HEK293 (cell line): ENCODE data around the gene METTL5.
A peak's percentile ranks its signal among the peaks of the same experiment; 100 is the strongest.

Source experiments
- GFI1B ChIP-seq: fragments of 450-650 bp; formaldehyde crosslinking; IDR thresholded peaks from 2 replicates; pipeline ENCODE4 v1.5.1; 2016; ENCODE audit warnings: missing biosample characterization, missing genetic modification characterization
- KLF9 ChIP-seq: fragments of 450-650 bp; formaldehyde crosslinking; IDR thresholded peaks from 2 replicates; pipeline ENCODE4 v1.5.1; 2016; ENCODE audit warnings: missing biosample characterization, missing genetic modification characterization, low read depth
- OSR2 ChIP-seq: fragments of 450-650 bp; formaldehyde crosslinking; IDR thresholded peaks from 2 replicates; pipeline ENCODE4 v1.5.1; 2016; ENCODE audit warnings: missing biosample characterization, missing genetic modification characterization
- ZBTB21 ChIP-seq: fragments of 450-650 bp; formaldehyde crosslinking; IDR thresholded peaks from 2 replicates; pipeline ENCODE4 v1.5.1; 2017; ENCODE audit warnings: missing biosample characterization, missing genetic modification characterization
- ZBTB8A ChIP-seq: fragments of 450-650 bp; formaldehyde crosslinking; IDR thresholded peaks from 2 replicates; pipeline ENCODE4 v1.5.1; 2016; ENCODE audit warnings: missing biosample characterization, missing genetic modification characterization
- ZNF121 ChIP-seq: fragments of 450-650 bp; formaldehyde crosslinking; IDR thresholded peaks from 2 replicates; pipeline ENCODE4 v1.5.1; 2016; ENCODE audit warnings: missing biosample characterization, missing genetic modification characterization
- ZNF133 ChIP-seq: fragments of 450-650 bp; formaldehyde crosslinking; IDR thresholded peaks from 2 replicates; pipeline ENCODE4 v1.5.1; 2016; ENCODE audit warnings: missing biosample characterization, missing genetic modification characterization
- ZNF146 ChIP-seq: fragments of 450-650 bp; formaldehyde crosslinking; IDR thresholded peaks from 2 replicates; pipeline ENCODE4 v1.5.1; 2016; ENCODE audit warnings: missing biosample characterization, missing genetic modification characterization
- ZNF202 ChIP-seq: fragments of 450-650 bp; formaldehyde crosslinking; IDR thresholded peaks from 2 replicates; pipeline ENCODE4 v1.5.1; 2016; ENCODE audit warnings: missing biosample characterization, missing genetic modification characterization, borderline replicate concordance
- ZNF214 ChIP-seq: fragments of 450-650 bp; formaldehyde crosslinking; IDR thresholded peaks from 2 replicates; pipeline ENCODE4 v1.5.1; 2017; ENCODE audit warnings: missing biosample characterization, mild to moderate bottlenecking, missing genetic modification characterization, borderline replicate concordance
- ZNF266 ChIP-seq: fragments of 450-650 bp; formaldehyde crosslinking; IDR thresholded peaks from 2 replicates; pipeline ENCODE4 v1.5.1; 2016; ENCODE audit warnings: missing biosample characterization, missing genetic modification characterization, low read depth
- ZNF292 ChIP-seq: fragments of 450-650 bp; formaldehyde crosslinking; IDR thresholded peaks from 2 replicates; pipeline ENCODE4 v1.5.1; 2016; ENCODE audit warnings: low read depth, missing biosample characterization, missing genetic modification characterization, borderline replicate concordance
- ZNF416 ChIP-seq: fragments of 450-650 bp; formaldehyde crosslinking; IDR thresholded peaks from 2 replicates; pipeline ENCODE4 v1.5.1; 2016; ENCODE audit warnings: missing biosample characterization, missing genetic modification characterization
- ZNF423 ChIP-seq: fragments of 450-650 bp; formaldehyde crosslinking; IDR thresholded peaks from 2 replicates; pipeline ENCODE4 v1.5.1; 2016; ENCODE audit warnings: missing biosample characterization, missing genetic modification characterization
- ZNF521 ChIP-seq: fragments of 450-650 bp; formaldehyde crosslinking; IDR thresholded peaks from 2 replicates; pipeline ENCODE4 v1.5.1; 2017; ENCODE audit warnings: missing biosample characterization, mild to moderate bottlenecking, missing genetic modification characterization
- ZNF549 ChIP-seq: fragments of 450-650 bp; IDR thresholded peaks from 2 replicates; pipeline ENCODE4 v1.5.1; 2018; ENCODE audit warnings: missing biosample characterization, missing genetic modification characterization, mild to moderate bottlenecking, inconsistent platforms, moderate library complexity
- ZNF621 ChIP-seq: fragments of 450-650 bp; formaldehyde crosslinking; IDR thresholded peaks from 2 replicates; pipeline ENCODE4 v1.5.1; 2017; ENCODE audit warnings: missing biosample characterization, missing genetic modification characterization
- ZNF626 ChIP-seq: fragments of 450-650 bp; sonication (Bioruptor Pico); formaldehyde crosslinking; IDR thresholded peaks from 2 replicates; pipeline ENCODE4 v1.5.1; 2018; ENCODE audit warnings: missing biosample characterization, missing genetic modification characterization, inconsistent platforms
- ZNF654 ChIP-seq: fragments of 450-650 bp; formaldehyde crosslinking; IDR thresholded peaks from 2 replicates; pipeline ENCODE4 v1.5.1; 2016; ENCODE audit warnings: low read depth, missing biosample characterization, missing genetic modification characterization
- ZNF707 ChIP-seq: fragments of 450-650 bp; formaldehyde crosslinking; IDR thresholded peaks from 2 replicates; pipeline ENCODE4 v1.5.1; 2016; ENCODE audit warnings: missing biosample characterization, missing genetic modification characterization
- ZNF791 ChIP-seq: fragments of 450-650 bp; formaldehyde crosslinking; IDR thresholded peaks from 2 replicates; pipeline ENCODE4 v1.5.1; 2016; ENCODE audit warnings: missing biosample characterization, missing genetic modification characterization
- ZSCAN30 ChIP-seq: fragments of 450-650 bp; IDR thresholded peaks from 2 replicates; pipeline ENCODE4 v1.5.1; 2018; ENCODE audit warnings: missing biosample characterization, mild to moderate bottlenecking, missing genetic modification characterization, moderate library complexity
- TF ChIP-seq, protein P1 (sequence below): fragments of 450-650 bp; formaldehyde crosslinking; IDR thresholded peaks from 2 replicates; pipeline ENCODE4 v1.5.1; 2016; ENCODE audit warnings: missing biosample characterization, missing genetic modification characterization, low read depth
- TF ChIP-seq, protein P2 (sequence below): fragments of 450-650 bp; formaldehyde crosslinking; IDR thresholded peaks from 2 replicates; pipeline ENCODE4 v1.5.1; 2016; ENCODE audit warnings: missing biosample characterization, missing genetic modification characterization, borderline replicate concordance
- TF ChIP-seq, protein P3 (sequence below): fragments of 450-650 bp; formaldehyde crosslinking; conservative IDR thresholded peaks from 2 replicates; pipeline ENCODE4 v1.5.1; 2016; ENCODE audit warnings: low read depth, missing biosample characterization, missing genetic modification characterization
- TF ChIP-seq, protein P4 (sequence below): fragments of 450-650 bp; formaldehyde crosslinking; IDR thresholded peaks from 2 replicates; pipeline ENCODE4 v1.5.1; 2016; ENCODE audit warnings: missing biosample characterization, missing genetic modification characterization
- TF ChIP-seq, protein P5 (sequence below): fragments of 450-650 bp; formaldehyde crosslinking; IDR thresholded peaks from 2 replicates; pipeline ENCODE4 v1.5.1; 2016; ENCODE audit warnings: missing biosample characterization, missing genetic modification characterization

The METTL5 gene

DNA sequence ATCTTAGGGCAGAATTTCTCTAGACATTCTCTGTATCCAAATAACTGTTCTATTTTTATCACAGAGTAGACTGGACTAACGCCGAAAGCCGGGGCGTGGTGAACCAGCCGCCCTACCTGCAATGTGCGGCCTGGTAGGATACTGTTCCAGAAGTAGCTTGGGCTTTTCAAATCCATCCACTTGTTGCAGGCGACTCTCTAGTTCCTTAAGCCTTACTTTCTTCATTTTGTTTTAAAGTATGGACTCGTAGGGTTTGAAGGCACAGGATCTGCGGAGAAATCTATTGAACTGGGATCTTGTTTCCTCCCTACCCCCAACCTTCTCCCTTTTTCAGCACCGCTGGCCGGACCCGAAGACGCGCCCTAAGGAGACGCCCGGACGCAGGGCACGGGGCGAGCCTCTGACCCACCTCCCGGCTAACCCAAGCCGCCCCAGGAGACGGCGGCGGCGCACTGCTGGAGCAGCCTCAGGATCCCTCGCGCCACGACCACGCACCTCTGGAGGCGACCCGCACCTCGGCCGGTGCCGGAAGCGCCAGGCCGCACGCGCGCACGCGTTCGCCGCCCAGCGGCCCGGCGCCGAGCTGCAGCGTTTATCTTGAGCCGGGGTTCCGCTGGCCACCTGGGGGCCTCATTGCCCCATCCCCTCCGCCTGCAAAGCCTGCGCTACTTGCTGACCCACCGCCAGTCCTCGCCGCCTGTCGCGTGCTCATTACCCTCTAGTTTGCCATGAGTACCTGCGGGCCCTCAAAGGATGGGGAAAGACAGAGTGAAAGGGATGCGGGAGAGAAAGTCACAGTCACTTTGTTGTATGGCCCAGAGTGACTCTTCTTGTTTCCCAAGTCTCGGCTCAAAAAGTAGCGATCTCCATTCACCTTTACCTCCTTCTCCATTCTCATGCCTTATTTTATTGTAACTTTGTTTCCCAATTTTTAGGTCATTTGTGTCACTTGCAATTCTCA, at the start of gene METTL5 (continued):
- TF ChIP-seq ZNF121 (tag by site-specific recombination) = no peak
- no peak for TF ChIP-seq ZNF416 (tag by site-specific recombination)
- TF ChIP-seq, protein P1, sequence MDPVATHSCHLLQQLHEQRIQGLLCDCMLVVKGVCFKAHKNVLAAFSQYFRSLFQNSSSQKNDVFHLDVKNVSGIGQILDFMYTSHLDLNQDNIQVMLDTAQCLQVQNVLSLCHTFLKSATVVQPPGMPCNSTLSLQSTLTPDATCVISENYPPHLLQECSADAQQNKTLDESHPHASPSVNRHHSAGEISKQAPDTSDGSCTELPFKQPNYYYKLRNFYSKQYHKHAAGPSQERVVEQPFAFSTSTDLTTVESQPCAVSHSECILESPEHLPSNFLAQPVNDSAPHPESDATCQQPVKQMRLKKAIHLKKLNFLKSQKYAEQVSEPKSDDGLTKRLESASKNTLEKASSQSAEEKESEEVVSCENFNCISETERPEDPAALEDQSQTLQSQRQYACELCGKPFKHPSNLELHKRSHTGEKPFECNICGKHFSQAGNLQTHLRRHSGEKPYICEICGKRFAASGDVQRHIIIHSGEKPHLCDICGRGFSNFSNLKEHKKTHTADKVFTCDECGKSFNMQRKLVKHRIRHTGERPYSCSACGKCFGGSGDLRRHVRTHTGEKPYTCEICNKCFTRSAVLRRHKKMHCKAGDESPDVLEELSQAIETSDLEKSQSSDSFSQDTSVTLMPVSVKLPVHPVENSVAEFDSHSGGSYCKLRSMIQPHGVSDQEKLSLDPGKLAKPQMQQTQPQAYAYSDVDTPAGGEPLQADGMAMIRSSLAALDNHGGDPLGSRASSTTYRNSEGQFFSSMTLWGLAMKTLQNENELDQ (tag by site-specific recombination) = no peak
- TF ChIP-seq ZNF521 (tag by site-specific recombination) = no peak
- peak; percentile 81 for TF ChIP-seq ZBTB8A (tag by site-specific recombination)
- TF ChIP-seq ZSCAN30 (tag by site-specific recombination) = peak; percentile 93
- no peak for TF ChIP-seq ZNF791 (tag by site-specific recombination)
- peak; percentile 59; the same call in 1 of the 2 replicates for TF ChIP-seq ZNF423 (tag by site-specific recombination)
- peak; percentile 41 for TF ChIP-seq ZNF654 (tag by site-specific recombination)
- TF ChIP-seq, protein P2, sequence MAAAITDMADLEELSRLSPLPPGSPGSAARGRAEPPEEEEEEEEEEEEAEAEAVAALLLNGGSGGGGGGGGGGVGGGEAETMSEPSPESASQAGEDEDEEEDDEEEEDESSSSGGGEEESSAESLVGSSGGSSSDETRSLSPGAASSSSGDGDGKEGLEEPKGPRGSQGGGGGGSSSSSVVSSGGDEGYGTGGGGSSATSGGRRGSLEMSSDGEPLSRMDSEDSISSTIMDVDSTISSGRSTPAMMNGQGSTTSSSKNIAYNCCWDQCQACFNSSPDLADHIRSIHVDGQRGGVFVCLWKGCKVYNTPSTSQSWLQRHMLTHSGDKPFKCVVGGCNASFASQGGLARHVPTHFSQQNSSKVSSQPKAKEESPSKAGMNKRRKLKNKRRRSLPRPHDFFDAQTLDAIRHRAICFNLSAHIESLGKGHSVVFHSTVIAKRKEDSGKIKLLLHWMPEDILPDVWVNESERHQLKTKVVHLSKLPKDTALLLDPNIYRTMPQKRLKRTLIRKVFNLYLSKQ (tag by site-specific recombination) = no peak
- TF ChIP-seq OSR2 (tag by site-specific recombination) = no peak
- TF ChIP-seq ZNF549 (tag by site-specific recombination) = no peak
- TF ChIP-seq ZNF146 (tag by site-specific recombination) = no peak
- no peak for TF ChIP-seq ZNF707 (tag by site-specific recombination)
- TF ChIP-seq KLF9 (tag by site-specific recombination) = no peak
- no peak for TF ChIP-seq GFI1B (tag by site-specific recombination)
- TF ChIP-seq ZNF621 (tag by site-specific recombination) = no peak
- TF ChIP-seq, protein P3, sequence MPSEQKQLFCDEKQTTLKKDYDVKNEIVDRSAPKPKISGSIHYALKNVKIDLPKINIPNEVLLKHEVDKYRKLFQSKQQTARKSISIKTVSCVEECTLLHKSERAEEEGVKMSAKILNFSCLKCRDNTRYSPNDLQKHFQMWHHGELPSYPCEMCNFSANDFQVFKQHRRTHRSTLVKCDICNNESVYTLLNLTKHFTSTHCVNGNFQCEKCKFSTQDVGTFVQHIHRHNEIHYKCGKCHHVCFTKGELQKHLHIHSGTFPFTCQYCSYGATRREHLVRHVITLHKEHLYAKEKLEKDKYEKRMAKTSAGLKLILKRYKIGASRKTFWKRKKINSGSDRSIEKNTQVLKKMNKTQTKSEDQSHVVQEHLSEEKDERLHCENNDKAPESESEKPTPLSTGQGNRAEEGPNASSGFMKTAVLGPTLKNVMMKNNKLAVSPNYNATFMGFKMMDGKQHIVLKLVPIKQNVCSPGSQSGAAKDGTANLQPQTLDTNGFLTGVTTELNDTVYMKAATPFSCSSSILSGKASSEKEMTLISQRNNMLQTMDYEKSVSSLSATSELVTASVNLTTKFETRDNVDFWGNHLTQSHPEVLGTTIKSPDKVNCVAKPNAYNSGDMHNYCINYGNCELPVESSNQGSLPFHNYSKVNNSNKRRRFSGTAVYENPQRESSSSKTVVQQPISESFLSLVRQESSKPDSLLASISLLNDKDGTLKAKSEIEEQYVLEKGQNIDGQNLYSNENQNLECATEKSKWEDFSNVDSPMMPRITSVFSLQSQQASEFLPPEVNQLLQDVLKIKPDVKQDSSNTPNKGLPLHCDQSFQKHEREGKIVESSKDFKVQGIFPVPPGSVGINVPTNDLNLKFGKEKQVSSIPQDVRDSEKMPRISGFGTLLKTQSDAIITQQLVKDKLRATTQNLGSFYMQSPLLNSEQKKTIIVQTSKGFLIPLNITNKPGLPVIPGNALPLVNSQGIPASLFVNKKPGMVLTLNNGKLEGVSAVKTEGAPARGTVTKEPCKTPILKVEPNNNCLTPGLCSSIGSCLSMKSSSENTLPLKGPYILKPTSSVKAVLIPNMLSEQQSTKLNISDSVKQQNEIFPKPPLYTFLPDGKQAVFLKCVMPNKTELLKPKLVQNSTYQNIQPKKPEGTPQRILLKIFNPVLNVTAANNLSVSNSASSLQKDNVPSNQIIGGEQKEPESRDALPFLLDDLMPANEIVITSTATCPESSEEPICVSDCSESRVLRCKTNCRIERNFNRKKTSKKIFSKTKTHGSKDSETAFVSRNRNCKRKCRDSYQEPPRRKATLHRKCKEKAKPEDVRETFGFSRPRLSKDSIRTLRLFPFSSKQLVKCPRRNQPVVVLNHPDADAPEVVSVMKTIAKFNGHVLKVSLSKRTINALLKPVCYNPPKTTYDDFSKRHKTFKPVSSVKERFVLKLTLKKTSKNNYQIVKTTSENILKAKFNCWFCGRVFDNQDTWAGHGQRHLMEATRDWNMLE (tag by site-specific recombination) = no peak
- TF ChIP-seq, protein P4, sequence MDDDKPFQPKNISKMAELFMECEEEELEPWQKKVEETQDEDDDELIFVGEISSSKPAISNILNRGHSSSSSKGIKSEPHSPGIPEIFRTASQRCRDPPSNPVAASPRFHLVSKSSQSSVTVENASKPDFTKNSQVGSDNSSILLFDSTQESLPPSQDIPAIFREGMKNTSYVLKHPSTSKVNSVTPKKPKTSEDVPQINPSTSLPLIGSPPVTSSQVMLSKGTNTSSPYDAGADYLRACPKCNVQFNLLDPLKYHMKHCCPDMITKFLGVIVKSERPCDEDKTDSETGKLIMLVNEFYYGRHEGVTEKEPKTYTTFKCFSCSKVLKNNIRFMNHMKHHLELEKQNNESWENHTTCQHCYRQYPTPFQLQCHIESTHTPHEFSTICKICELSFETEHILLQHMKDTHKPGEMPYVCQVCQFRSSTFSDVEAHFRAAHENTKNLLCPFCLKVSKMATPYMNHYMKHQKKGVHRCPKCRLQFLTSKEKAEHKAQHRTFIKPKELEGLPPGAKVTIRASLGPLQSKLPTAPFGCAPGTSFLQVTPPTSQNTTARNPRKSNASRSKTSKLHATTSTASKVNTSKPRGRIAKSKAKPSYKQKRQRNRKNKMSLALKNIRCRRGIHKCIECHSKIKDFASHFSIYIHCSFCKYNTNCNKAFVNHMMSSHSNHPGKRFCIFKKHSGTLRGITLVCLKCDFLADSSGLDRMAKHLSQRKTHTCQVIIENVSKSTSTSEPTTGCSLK (tag by site-specific recombination) = no peak
- no peak for TF ChIP-seq ZNF214 (tag by site-specific recombination)
- TF ChIP-seq, protein P5, sequence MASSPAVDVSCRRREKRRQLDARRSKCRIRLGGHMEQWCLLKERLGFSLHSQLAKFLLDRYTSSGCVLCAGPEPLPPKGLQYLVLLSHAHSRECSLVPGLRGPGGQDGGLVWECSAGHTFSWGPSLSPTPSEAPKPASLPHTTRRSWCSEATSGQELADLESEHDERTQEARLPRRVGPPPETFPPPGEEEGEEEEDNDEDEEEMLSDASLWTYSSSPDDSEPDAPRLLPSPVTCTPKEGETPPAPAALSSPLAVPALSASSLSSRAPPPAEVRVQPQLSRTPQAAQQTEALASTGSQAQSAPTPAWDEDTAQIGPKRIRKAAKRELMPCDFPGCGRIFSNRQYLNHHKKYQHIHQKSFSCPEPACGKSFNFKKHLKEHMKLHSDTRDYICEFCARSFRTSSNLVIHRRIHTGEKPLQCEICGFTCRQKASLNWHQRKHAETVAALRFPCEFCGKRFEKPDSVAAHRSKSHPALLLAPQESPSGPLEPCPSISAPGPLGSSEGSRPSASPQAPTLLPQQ (tag by site-specific recombination) = no peak; the same call in 1 of the 2 replicates
- no peak for TF ChIP-seq ZNF626 (tag by site-specific recombination)
- no peak for TF ChIP-seq ZNF266 (tag by site-specific recombination)
- TF ChIP-seq ZNF202 = no peak
- no peak for TF ChIP-seq ZNF133 (tag by site-specific recombination)
- TF ChIP-seq ZNF292 = no peak
- TF ChIP-seq ZBTB21 (tag by site-specific recombination) = no peak
